GM15510 (cell line): ENCODE results near the gene ALKBH5.

Source experiments
- POLR2A ChIP-seq: IDR thresholded peaks from 3 replicates; pipeline ENCODE4 v1.6.1; 2011; ENCODE audit warnings: borderline replicate concordance; ENCODE audit not compliant: insufficient read length; ENCODE audit errors: extremely low read depth

The ALKBH5 gene

DNA sequence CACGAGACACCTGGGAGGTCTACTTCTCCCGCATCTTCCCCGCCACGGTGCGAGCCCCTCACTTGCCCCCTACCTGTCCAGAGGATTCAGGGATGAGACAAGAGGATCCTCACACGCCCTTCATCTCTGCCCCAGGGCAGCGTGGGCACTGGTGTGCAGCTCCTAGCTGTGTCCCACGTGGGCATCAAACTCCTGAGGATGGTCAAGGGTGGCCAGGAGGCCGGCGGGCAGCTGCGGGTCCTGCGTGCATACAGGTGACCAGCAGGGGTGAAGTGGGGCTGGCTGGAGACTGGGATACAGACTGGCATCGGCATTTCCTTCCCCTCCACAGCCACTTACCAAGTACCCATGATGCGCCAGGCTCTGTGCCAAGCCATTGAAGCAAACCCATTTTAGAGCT is 28.4 kb upstream of the ALKBH5 start:
- TF ChIP-seq POLR2A = no peak

DNA sequence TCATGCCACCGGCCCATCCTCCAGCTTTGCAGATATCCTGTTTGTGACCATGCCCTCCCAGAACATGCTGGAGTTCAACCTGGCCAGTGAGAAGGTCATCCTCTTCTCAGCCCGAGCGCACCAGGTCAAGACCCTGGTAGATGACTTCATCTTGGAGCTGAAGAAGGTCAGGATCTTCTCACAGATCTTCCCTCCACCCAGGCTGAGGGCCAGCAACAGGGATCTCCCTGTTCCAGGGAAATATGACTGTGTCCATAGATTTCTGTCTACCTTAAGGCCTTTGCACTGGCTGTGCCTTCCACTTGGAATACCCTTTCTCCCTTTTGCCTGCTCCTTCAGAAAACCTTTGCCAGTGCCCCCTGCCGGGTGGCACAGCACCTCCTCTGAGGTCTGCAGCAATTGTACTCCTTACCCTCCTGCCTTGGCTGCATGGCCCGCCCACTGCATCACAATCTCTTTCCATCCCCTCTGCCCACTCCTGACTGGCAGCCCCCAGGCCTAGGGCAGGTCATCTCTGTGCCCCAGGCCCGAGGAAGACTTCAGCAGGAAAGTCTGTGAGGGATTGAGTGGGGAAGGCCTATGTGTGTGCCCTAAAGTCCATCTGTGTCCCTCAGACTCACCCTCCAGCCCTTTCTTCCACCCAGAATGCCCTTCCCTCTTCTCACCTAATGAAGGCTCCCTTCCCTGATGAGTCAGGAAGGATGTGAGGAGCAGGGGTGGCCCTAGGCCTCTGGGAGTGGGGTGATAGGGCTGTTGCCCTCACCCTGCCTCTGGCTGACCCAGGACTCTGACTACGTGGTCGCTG is 27.3 kb upstream of the ALKBH5 start:
- TF ChIP-seq POLR2A = no peak

DNA sequence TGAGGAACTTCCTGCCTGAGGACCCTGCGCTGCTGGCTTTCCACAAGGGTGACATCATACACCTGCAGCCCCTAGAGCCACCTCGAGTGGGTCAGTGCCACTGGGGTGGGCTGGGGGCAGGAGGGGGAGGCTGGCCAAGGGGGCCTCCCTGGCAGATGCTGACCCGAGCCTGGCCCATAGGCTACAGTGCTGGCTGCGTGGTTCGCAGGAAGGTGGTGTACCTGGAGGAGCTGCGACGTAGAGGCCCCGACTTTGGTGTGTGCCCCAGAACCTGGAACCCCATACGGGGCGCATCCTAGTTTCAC is 26.7 kb upstream of the ALKBH5 start:
- TF ChIP-seq POLR2A = no peak

DNA sequence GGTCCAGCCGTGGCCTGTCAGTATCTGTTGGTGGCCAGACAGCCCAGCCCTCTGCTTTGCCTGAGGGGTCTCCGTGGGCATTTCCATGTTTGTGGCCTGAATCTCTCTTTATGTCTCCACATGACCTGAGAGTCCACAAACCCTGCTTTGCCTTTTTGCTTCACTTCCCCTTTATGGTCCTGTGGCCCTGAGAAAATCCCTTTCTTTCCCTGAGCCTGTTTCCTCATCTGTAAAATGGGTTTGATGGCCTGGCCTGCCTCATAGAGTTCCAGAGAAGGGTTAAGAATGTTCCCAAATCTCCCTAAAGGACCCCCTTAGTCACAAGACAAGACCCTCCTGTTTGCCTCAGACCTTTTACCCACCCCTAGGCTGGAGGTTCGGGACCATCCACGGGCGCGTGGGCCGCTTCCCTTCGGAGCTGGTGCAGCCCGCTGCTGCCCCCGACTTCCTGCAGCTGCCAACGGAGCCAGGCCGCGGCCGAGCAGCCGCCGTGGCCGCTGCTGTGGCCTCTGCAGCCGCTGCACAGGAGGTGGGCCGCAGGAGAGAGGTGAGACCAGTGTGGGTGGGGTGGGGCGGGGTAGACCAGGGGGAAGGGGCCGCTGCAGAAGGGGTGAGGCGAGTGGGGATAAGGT is 26.2 kb upstream of the ALKBH5 start:
- TF ChIP-seq POLR2A = no peak

DNA sequence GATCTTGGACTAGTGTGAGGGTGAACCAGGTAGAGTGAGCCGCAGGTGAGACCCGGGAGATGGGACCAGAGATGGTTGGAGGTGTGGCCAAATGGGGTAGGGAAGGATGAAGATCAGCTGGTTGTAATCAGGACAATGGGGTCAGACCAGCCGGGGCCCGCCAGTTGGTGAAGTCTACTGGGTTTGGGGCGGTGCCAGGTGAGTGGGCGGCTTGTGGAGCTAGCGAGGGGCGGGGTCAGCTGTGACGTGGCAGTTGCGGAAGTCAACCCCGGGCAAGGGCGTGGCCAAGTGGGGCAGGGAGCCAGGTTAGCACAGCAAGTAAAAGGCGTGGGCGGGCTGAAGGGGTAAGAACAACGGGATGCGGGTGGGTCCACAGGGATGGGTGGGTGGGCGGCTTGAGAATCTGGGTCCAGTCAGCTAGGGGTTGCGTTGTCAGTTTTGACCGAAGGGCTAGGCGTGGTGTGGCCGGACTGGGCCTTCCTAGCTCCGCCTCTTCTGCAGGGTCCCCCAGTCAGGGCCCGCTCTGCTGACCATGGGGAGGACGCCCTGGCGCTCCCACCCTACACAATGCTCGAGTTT is 25.5 kb upstream of the ALKBH5 start:
- peak; percentile 32 for TF ChIP-seq POLR2A

DNA sequence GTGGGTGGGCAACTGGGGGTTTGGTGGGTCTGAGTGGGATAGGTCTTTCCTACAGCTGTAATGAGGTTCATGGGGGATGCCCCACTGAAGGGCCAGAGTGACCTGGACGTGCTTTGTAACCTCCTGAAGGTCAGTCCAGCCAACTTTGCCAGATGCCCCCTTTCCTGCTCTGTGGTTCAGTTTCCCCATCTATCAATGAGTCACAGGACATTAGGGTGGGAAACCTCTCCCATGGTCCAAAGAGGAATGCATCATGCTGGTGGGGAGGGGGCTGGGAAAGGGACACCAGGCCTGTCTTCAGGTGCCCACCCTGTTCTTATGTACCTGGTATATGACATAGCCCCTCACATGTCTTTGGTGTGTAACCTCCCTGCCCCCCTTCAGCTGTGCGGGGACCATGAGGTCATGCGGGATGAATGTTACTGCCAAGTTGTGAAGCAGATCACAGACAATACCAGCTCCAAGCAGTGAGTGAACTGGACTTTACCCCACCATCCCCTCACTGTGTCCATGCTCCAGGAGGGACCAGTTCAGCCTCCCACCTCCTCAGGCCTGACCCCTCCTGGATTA is 24.0 kb upstream of the ALKBH5 start:
- no peak for TF ChIP-seq POLR2A

DNA sequence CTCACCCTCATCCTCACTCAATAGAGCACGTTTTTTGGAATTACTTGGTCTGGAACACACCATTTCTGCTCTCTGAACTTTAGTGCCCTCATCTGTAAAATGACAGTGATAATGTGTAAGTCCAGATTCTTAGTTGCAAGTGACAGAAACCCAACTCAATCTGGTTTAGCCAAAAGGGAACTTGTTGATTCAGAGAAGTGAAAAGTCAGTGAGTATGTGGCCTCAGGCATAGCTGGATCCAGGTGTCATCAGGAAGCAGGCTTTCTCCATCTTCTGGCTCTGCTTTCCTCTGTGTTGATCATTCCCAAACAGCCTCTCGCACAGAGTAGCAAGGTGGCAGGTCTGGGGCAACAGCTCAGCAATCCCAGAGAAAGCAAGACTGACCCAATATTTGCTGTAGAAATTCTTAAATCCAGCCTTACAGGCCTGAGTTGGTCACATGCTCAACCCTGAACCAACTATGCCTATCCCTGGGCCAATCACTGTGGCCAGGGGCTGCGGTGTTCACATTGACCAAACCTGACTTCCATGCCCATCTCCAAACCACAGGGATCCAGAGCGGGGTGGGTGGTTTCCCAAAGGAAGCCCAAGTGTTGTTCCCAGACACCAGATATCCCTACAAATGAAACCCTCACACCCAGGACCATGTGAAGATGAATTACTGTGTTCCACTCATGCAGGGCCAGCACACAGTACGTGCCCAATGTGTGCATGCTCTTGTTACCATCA is 23.3 kb upstream of the ALKBH5 start:
- TF ChIP-seq POLR2A = no peak

DNA sequence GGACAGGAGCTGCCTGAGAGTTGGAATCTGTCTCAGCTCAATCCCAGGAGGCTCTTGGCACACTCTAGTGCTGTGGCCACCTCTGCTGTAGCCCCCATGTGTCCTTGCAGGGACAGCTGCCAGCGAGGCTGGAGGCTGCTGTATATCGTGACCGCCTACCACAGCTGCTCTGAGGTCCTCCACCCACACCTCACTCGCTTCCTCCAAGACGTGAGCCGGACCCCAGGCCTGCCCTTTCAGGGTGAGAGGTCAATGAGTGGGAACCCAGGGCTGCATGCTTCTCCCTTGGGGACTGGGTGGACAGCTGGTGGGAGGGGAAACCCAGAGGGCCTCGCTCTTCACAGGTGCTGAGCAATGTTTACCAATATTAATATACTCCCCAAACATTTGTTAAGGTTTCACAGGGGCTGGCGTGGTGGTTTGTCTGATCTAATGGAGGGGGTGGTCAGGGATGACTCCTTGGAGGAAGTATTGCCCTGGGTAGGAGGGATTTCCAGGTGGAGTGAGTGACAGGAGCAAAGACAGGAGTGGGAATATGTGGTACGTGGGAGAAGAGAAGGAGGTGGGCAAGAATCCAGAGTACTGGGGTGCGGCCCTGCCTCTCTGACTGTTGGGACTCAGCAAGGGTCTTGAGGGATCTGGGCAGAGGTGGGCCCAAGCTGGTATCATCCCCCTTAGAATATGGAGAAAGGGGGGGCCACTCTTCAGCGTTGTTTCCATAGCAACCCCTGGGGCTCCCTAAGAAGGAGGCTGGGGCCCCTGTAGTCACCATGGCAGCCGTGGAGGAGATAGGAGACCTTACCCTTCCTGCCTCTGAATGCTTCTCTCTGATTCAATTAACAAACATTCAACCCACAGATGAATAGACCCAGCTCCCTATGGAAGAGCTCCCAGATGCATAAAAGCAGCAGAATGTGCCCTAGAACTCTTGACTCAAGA is 22.2 kb upstream of the ALKBH5 start:
- TF ChIP-seq POLR2A = no peak

DNA sequence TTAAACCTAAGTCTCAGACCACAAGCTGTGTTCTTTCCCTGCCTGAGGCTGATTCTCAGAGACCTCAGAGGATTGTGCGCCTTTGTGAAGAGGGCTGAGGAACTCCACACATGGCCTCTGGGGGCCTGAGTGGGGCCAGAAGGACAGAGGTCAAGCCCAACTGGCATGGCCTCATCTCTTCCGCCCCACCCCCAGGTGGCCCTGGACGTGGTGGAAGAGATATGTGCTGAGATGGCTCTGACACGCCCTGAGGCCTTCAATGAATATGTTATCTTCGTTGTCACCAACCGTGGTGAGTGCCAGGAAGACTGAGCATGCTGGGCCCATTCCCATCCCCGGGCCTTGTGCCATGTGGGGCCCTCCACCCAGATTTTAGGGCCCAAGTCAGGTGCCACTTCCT is 20.1 kb upstream of the ALKBH5 start:
- no peak for TF ChIP-seq POLR2A

DNA sequence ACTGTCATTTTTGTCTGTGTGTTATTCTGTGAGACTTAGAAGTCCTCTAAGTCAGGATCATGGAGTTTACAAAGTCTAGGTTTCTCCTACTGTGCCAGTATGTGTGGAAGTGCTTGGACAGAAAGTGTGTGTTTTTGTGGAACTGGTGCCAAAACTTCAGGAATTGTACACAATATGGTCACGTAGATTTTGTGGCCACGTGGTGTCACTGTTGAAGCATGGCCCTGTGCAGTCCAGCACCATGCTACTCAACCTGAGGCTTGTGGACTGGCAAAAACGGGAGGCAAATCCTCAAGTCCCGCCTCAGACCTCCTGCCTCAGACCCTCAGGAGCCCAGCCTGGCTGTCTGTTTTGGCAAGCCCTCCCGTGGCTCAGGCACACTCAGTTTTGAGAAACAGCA is 16.7 kb upstream of the ALKBH5 start:
- TF ChIP-seq POLR2A = no peak

DNA sequence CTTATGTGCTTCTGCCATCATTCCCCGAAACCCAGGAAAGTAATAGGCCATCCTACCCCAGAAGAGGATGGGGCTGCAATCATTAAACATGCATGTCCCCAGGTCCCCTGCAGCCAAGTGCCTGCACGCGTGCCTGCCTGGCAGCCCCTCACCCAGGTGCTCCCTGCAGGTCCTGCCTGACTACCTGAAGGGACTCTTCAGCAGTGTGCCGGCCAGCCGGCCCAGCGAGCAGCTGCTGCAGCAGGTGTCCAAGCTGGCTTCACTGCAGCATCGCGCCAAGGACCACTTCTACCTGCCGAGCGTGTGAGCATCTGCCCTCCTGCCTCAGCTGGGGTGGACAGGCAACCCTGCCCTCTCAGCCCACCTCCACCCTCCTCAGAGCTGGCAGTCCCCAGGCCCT is 16.2 kb upstream of the ALKBH5 start:
- TF ChIP-seq POLR2A = no peak

DNA sequence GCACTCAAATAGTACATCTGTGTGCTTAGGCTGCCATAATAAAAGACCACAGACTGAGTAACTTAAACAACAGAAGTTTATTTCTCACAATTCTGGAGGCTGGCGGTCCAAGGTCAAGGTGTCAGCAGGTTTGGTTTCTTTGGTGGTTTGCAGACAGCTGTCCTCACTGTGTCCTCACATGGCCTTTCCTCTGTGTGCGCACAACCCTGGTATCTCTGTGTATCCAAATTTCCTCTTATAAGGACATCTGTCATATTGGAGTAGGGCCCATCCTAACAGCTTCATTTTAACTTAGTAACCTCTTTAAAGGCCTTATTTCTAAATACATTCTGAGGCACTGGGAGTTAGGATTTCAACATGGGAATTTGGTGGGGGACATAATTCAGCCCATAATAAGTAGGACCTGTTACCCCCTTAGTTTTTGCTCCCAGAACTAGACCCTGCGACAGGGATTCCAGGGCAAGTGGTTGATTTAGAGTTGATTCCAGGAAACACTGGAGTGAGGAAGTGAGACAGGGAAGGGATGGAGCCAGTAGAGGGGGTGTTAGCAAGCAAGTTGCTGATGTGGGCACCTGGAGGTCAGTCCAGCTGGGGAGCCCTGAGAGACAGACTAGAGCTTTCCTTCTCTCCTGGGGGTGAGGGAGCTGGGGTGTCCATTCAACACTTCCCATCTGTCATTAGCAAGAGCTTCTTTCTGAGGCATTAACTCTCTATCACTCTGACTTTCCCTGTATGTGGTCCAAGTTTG is 10.9 kb upstream of the ALKBH5 start:
- no peak for TF ChIP-seq POLR2A

DNA sequence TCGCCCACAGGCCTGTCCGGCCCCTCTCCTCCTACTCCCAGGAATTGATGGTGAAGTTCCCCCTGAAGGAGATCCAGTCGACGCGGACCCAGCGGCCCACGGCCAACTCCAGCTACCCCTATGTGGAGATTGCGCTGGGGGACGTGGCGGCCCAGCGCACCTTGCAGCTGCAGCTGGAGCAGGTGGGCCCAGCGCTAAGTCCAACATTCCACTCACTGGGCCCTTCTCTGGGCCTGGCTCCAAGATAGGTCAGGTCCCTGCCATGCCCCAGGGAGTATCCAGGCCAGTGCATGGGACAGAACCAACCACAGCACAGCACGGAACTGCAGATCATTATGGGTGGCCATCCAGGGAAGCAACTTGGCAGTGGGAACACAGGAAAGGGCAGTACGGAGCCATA is 9.9 kb upstream of the ALKBH5 start:
- no peak for TF ChIP-seq POLR2A
